ENCODE data around the gene DLL3.

The DLL3 gene

DNA sequence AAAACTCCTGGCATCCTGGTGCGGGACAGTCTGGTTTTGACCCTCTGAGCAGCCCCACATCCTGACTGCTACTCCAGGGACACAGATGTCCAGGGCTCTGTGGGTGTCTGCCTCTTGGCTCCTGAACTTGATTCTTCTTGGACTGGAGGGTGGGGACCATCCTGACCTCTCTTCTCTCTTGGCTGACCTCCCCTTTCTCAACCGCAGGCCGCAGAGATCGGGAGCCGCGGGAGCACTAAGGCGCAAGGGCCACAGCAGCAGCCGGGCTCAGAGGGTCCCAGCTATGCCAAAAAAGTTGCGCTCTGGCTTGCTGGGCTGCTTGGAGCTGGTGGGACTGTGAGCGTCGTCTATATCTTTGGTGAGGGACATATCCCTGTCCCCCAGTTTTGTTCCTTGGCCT, 17.1 kb upstream of the DLL3 start:
- DNase-seq (ENCODE audit: low spot score), result no peak

DNA sequence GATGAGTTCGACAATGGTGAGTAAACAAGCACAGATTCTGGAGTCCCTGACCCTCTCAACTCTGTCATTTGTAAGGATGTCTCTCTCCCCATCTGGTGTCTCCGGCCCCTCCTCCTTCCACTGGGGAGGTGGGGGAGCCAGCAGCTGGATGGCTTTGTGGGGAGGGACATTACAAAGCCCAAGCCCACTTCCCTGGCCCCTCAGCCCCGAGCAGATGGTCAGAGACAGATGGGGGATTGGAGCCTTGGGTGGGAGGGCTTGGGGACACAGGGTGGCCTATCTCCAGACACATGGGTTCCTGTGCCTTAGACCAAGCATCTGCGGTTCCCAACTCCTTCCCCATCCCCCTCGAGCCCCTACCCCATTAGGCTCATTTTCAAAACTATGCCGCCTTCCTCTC, 15.6 kb upstream of the DLL3 start:
- DNase-seq (ENCODE audit: low spot score), result no peak

DNA sequence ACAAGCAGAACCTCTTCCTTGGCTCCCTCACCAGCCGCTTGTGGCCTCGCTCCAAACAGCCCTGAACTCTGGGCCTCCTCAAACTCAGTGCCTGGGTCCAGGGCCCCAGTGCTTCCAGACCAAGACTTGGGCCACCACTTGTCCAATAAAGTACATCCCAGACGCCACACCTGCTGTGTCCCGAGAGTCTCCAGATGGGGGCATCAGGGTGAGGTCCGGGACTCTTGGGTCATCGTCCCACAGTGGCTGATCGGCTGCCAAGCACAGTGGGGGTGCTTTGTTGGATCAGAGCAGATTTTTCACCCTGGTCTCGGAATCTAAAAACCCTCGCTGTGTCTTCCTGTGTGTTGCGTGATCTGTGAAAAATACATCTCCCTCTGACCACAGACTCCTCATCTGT, 9.0 kb upstream of the DLL3 start:
- no peak for DNase-seq (ENCODE audit: low spot score)

DNA sequence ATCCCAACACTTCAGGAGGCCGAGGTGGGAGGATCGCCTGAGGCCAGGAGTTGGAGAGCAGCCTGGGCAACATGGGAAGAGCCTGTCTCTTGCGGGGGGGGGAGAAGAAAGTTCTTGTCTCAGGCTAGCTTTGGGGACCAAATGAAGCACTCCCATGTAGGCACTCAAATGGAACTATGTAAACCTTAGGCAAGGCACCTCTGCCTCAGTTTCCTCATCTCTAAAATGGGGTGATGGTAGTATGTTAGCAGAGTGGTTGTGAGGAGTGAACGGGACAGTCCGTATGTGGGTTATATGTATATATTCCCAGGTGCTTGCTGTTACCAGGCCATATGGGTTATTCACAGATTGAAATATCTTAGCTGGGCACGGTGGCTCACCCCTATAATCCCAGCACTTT, 6.5 kb upstream of the DLL3 start:
- DNase-seq (ENCODE audit: low spot score), result no peak

DNA sequence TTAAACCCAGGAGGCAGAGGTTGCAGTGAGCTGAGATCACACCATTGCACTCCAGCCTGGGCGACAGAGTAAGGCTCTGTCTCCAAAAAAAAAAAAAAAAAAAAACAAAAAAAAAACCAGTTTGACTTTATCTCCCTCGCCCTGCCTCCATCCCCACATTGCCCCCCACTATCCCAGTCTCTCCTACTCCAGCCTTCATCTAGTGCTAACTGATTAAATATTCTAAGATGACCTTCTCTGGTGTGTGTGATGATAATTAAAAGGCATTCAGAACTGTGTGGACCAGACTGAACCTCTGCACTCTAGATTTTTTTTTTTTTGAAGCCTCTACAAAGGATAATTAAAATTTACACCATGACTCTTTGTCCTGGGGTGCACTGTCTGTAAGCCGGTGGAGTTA, 6.0 kb upstream of the DLL3 start:
- no peak for DNase-seq (ENCODE audit: low spot score)

DNA sequence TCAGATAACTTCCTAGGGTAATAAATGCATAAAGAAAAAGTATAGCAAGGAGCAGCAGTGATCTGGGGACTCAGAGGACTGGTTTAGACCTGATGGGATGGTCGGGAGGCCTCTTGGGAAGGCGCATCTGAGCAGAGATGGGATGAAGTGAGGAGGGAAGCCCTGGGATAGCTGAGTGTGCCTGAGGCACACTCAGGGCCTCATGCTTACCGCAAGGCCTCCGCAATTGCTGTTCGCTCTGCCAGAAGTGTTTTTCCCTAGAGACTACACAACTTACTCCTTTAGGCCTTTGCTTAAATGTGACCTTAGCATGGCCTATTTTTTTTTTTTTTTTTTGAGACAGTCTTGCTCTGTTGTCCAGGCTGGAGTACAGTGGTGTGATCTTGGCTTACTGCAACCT, 4.1 kb upstream of the DLL3 start:
- no peak for DNase-seq (ENCODE audit: low spot score)

DNA sequence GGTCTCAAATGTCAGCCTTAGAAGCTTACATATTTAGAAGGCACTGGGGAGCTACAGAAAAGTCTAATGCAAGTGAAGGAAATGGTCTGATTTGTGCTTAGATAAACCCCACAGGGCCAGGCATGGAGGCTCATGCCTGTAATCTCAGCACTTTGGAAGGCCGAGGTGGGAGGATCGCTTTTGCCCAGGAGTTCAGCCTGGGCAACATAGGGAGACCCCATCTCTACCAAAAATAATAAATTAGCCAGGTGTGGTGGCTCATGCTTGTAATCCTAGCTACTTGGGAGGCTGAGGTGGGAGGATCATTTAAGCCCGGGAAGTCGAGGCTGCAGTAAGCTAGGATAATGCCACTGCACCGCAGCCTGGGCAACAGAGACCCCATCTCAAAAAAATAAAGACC, 2.7 kb upstream of the DLL3 start:
- DNase-seq (ENCODE audit: low spot score), result no peak

DNA sequence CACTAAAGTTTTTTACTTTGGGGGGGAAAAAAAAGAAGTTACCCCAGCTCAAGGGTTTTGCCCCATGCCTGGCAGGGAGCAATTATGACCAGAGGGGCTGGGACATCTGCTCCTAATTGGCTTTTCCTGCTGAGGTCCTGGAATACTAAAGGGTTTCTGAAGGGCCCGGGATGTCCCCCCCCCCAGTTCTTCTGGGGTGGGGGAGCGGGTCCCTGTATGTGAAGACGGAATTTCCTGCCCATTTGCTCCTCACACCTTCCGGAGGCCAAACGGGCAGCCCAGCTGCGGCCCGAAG, 1.1 kb upstream of the DLL3 start:
- DNase-seq (ENCODE audit: low spot score), result no peak

DNA sequence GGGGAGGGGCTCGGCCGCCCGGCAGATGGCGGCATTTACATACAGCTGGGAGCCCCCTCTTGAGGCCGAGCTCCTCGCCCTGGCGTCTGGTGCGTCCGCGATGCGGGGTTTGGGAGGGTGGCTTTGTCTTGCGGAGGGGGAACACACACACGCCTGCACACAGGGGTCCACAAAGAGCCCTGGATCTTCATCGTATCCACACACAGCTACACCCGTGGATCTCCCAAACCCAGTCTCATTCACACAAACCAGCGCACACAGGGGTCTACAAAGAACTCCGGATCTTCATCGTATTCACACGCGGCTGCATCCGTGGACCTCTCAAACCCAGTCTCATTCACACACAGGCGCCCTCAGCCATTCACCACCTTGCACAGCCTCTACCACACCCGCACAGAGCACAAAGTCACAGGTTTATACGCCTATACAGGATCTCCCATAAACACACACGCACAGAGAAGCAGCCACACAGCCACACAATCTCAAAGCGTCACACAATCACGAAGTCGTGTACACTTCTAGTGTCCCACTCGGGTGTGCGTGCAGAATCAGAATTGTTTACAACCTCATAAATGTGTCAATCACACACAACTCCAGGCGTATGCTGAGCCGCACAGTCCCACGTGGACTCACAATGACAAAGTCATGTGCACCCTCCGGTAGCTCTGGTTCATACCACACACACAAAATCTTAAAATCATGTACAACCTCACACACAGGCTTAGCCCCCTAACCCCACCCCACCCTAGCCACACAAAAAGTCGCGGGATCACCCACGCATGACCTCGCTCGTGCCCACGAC, 550 bp upstream of the DLL3 start:
- DNase-seq (ENCODE audit: low spot score), result no peak

DNA sequence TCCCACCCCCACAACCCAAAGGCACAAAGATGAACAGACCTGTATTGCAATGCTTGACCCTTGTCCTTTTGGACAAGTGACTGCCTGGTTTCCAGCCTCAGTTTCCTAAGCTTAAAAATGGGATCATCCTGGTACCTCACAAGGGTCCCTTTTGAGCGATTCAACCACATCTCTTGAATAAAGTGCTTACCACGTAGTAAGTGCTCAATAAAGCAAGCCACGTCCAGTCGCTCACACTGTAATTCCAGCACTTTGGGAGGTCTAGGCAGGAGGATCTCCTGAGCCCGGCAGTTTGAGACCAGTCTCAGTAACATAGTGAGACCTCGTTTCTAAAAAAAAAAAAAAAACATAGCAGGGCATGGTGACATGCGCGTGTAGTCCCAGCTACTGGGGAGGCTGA, 1.2 kb downstream of the DLL3 start:
- no peak for DNase-seq (ENCODE audit: low spot score)

DNA sequence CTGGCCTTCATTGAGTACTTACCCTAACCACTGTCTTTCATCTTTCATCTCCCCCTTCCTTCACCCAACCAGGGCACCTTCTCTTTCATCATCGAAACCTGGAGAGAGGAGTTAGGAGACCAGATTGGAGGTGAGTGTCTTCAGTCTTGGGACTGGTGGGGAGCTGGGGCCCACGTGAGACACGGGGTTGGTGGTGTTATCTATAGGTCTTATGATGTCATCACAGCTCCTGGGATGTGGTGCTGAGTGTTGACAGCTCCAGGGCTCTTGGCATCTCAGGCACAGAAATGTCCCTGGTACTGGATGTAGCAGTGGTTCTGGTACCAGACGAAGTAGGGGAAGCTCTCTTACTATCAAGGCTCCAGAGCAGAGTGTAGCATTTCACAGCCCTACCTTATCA, 1.8 kb downstream of the DLL3 start:
- DNase-seq (ENCODE audit: low spot score), result no peak

DNA sequence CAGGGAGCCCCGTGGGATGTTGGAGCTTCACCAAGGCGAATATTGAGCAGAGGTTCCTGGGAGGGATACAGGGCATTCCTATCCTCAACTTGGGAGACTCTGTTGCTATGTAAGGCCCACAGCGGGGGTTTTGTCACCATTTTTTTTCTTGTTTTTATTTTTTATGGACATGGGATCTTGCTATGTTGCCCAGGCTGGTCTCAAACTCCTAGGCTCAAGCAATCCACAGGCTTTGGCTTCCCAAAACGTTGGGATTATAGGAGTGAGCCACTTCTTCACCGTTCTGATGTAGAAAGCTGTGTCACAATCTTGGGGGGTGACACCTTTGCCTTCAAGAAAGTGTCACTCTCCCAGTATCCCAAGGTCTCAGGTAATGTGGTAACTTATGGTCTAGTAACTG, 2.6 kb downstream of the DLL3 start:
- DNase-seq (ENCODE audit: low spot score), result no peak

DNA sequence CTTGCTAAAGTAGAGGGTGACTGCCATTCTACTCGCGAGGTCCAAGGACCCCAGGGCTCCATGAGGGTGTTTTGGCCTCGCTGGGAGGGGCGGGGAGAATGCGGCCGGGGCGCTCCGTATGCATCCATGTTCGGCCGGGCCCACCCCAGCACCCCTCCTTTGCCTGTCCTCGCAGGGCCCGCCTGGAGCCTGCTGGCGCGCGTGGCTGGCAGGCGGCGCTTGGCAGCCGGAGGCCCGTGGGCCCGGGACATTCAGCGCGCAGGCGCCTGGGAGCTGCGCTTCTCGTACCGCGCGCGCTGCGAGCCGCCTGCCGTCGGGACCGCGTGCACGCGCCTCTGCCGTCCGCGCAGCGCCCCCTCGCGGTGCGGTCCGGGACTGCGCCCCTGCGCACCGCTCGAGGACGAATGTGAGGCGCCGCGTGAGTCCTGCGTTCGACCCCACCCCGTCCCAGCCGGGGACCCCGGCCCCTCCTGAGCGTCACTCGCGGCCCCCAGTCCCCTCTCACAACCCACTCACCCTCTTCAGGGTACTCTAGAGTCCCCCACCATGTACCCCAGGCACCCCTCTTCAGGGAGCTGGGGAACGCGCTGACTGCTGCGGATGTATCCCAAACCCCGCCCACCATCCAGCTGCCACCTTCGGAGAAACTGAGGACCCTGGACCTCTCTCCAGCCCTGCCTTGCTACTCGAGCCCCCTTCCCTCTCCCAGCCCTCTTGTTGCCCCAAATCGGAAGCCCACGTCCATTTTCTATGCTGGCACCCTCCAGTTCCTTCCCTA, 4.1 kb downstream of the DLL3 start:
- peak; percentile 77 for DNase-seq (ENCODE audit: low spot score)

DNA sequence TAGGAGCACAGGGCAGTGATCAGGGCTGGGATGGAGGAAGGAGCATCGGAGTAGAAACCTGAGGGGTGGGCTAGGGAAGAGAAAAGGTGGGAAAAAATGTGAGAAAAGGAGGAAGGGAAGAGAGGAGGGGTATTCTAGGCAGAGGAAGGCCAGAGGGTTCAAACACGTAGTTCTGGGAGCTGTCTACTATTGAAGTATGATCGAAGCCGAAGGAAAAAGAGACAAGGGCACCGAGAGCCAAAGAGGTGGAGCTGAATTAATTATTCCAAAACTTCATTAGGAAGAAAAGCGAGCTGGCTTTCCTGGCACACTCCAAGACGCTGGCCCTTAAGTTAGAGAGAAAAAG, 7.8 kb downstream of the DLL3 start:
- DNase-seq (ENCODE audit: low spot score), result no peak

DNA sequence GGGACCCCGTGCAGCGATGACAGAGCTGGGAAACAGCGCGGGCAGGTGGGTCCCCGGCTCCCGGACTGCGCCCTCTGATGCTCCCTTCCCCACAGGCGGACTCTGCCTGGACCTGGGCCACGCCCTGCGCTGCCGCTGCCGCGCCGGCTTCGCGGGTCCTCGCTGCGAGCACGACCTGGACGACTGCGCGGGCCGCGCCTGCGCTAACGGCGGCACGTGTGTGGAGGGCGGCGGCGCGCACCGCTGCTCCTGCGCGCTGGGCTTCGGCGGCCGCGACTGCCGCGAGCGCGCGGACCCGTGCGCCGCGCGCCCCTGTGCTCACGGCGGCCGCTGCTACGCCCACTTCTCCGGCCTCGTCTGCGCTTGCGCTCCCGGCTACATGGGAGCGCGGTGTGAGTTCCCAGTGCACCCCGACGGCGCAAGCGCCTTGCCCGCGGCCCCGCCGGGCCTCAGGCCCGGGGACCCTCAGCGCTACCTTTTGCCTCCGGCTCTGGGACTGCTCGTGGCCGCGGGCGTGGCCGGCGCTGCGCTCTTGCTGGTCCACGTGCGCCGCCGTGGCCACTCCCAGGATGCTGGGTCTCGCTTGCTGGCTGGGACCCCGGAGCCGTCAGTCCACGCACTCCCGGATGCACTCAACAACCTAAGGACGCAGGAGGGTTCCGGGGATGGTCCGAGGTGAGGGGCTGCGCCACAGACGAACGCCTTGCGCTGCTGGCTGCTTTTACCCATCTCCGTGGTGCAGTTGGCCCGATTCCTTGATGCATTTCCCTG, 8.4 kb downstream of the DLL3 start:
- peak; percentile 88 for DNase-seq (ENCODE audit: low spot score)

DNA sequence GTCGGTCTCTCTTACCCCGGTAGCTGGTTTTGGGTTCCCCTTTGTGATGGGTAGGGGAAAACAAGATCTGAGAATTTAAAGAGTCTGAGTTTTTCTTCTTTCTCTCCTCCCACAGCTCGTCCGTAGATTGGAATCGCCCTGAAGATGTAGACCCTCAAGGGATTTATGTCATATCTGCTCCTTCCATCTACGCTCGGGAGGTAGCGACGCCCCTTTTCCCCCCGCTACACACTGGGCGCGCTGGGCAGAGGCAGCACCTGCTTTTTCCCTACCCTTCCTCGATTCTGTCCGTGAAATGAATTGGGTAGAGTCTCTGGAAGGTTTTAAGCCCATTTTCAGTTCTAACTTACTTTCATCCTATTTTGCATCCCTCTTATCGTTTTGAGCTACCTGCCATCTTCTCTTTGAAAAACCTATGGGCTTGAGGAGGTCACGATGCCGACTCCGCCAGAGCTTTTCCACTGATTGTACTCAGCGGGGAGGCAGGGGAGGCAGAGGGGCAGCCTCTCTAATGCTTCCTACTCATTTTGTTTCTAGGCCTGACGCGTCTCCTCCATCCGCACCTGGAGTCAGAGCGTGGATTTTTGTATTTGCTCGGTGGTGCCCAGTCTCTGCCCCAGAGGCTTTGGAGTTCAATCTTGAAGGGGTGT, 9.1 kb downstream of the DLL3 start:
- DNase-seq (ENCODE audit: low spot score), result no peak

DNA sequence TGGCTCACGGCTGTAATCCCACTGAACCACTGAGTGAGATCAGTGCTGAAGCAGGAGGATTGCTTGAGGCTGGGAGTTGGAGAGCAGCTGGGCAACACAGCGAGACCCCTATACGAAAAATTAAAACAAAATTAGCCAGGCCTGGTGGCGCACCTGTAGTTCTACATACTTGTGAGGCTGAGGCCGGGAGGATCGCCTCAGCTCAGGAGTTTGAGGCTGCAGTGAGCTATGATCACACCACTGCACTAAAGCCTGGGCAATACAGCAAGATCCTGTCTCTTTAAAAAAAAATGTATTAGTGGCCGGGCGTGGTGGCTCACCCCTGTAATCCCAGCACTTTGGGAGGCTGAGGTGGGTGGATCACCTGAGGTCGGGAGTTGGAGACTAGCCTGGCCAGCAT, 9.9 kb downstream of the DLL3 start:
- DNase-seq (ENCODE audit: low spot score), result no peak

DNA sequence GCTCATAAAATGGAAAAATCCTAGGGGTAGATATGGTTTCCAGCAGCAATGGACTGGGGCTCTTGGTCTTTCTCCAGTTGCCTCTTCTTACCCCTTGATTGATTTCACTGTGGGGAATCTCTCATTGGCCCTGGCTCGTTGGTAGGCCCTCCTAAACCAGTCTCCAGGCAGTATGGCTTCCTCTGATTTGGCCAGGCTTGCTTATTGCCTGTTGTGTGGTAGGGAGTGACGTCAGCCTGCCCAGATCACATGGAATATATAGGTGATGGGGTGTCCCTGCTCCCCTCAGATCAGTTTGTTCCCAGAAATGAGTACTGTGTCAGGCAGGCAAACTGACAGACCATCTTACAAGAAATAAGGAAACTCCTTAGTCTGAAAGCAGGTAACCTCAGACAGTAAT, 10.5 kb downstream of the DLL3 start:
- DNase-seq (ENCODE audit: low spot score), result no peak

DNA sequence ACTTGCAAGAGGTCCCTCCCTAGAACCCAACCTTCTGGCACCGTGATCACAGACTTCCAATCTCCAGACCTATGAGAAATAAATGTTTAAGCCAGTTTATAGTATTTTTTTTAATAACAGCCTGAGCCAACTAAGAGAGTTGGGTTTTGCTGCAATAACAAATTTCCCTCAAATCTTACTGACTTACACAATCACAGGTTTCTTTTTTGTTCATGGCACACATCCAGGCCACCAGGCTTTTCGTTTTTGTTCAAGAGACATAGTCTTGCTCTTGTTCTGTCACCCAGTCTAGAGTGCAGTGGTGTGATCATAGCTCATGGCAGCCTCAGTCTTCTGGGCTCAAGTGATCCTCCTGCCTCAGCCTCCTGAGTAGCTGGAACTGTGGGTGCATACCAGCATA, 14.2 kb downstream of the DLL3 start:
- DNase-seq (ENCODE audit: low spot score), result no peak

DNA sequence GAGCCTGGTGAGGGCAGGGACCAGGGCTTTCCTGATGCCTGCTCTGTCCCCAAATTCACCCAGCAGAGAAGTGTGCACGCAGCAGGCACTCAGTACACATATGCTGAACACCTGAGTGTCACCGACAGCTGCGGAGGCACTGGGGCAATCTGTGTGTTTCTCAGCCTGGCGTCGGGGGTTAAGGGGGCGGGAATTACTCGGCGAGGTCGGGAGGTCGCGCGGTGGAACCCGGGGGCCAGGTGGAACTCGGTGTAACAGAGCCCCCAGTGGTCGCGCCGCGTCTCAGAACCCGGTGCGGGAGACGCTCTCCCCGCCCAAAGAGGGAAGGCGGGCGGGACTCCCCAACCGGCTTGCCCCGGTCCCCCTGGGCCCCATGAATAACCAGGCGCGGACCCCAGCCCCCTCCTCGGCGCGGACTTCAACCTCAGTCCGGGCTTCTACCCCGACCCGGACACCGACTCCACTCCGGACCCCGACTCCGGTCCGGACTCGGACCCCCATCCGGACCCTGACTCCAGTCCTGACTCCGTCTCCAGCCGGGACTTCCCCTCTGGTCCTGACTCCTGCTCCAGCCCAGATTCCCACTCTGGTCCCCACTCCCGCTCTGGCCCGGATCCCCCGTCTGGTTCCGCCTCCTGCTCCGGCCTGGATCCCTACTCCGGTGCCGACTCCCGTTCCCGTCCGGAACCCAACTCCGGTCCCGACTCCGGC, 16.2 kb downstream of the DLL3 start, which contains the start of gene SELENOV:
SELENOV (plus strand) TSS at position 300 of the 711 bp plus-strand sequence; CDS start at position 374, 74 bp downstream.
- DNase-seq (ENCODE audit: low spot score), result no peak

DNA sequence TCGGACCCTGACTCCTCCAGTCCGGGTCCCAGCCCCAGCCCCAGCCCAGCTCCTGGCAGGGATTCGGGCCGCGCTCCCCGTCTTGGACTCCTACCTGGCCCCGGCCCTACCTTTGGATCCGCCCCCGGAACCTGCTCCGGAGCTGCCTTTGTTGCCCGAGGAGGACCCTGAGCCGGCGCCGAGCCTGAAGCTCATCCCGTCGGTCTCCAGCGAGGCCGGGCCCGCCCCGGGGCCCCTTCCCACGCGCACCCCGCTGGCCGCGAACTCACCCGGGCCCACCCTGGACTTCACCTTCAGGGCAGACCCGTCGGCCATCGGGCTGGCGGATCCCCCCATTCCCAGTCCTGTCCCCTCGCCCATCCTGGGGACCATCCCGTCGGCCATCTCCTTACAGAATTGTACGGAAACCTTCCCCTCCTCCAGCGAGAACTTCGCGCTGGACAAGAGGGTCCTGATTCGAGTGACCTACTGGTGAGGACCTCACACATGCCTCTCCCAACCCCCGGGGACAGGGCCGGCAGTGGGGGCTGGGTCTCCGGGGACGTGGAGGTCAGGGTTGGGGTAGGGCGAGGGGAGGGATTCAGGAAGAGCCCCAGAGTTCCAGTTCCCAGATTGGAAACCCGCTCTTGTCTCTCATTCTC, 16.9 kb downstream of the DLL3 start:
- no peak for DNase-seq (ENCODE audit: low spot score)

DNA sequence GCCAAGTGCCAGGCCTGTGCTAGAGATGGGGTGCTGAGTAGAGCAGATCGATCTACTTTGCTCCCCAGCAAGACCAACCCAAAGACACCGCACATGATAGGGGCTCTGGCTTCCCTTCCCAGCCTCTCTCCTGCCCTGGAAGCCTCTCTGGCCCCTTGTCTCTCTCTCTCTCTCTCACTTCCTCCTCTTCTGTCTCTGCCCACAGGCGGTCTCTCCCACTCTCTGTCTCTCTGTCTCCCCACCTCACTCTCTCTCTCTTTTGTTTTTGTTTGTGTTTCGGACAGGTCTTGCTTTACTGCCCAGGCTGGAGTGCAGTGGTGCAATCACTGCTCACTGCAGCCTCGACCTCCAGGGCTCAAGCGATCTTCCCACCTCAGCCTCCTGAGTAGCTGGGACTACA, 17.5 kb downstream of the DLL3 start:
- DNase-seq (ENCODE audit: low spot score), result no peak
